GM18505 (cell line): ENCODE results near the gene RHEX.

Experiments used
- ATAC-seq: cut with Tn5 transposase; IDR thresholded peaks from one replicate; pipeline ENCODE4 v1.9.1; 2021; ENCODE audit not compliant: unreplicated experiment
- POLR2A ChIP-seq: IDR thresholded peaks from 4 replicates; pipeline ENCODE4 v1.6.1; 2011; ENCODE audit warnings: borderline replicate concordance; ENCODE audit not compliant: insufficient read depth, insufficient read length; ENCODE audit errors: extremely low read depth

Gene RHEX

GRCh38 chr1:206133751-206134415 lies 80.9 kb downstream of the RHEX start:
- no peak for TF ChIP-seq POLR2A
- no peak for ATAC-seq

DNA sequence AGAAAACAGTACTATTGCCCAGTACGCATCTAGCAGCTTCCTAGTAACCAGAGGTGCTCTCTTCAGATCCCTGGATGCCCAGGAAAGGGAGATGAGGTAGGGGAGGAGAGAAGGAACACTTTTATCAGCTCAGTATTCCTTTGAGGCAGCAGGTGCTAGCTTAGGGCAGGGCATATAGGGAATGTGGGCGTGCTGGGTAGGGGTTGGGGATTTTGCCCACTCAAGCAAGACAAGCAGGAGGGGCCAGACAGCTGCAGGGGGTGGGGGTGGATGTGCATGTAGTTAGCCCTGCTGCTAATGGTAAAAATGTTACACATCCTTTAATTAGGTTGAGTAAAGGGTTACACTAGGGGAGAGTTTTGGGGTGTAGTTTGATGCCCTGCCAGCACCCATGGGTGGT lies 82.3 kb downstream of the RHEX start:
- TF ChIP-seq POLR2A: no peak
- no peak for ATAC-seq

GRCh38 chr1:206136241-206136640 lies 83.3 kb downstream of the RHEX start:
- no peak for TF ChIP-seq POLR2A
- ATAC-seq: no peak

DNA sequence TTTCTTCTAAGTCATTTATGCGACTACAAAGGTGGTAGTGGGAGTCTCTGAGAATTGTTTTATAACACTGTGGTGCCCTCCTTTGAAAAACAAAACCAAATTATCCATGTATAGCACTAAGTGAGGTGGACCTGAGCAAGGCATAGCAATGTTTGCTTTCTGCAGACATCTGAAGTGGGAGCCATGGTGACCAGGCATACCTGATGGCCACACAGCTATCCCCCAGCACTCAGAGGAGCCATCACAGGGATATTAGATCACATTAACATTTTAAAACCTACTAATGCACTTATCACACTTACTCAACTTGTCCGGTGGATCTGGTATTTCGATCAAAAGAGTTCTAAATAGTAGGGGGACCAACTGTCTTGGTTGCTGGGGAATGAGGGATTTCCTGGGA lies 89.0 kb downstream of the RHEX start:
- no peak for ATAC-seq
- no peak for TF ChIP-seq POLR2A

GRCh38 chr1:206142770-206143169 lies 89.8 kb downstream of the RHEX start:
- no peak for TF ChIP-seq POLR2A
- no peak for ATAC-seq

DNA sequence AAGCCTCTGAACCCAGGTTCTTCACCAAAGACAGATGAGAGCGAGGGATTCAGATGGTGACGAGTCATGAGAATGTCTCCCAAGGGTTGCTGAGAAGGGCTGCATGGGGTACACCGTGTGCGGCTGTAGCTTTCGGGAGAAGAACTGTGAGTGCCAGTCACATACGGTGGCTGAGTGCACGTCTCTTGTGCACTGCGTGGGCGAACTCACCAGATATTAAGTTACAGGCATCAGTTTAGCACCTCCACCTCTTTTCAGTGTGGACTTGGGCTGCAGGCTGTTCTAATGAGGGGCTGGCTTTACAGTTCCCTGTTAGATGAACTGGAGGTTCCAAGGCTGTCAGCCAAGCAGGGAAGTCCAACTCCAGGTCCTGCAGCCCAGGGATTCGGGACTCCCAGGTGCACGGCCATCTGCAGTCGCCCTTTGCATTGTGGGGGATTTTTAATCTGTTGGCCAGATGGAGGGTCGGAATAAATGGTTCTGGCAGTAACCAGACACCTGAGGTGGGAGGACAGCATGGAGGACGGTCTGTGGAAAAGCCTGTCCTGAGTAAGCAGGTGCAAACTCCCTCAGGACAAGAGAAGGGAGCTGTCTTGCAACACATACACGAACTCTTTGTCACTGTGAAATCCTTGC lies 90.7 kb downstream of the RHEX start:
- ATAC-seq: no peak

DNA sequence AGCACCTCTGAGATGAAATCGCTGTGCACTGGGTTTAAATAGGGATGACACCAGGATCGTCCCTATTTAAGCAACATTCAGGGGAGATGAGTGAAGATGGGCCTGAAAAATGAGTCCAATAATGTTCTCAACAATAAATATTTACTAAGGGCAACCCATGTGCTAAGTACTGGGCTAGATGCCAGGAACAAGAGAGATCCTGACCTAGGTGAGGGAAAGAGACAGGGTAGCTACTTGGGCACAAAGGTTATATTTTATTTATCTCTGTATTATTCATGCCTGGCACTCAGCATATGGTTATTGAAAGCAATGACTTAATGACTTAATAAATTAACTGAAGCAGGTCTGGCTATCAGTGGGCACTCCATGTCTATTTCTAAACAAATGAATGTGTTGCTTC lies 91.6 kb downstream of the RHEX start:
- no peak for ATAC-seq
- no peak for TF ChIP-seq POLR2A

More for the DNA sequence above, 90.7 kb downstream of the RHEX start:
- no peak for TF ChIP-seq POLR2A

DNA sequence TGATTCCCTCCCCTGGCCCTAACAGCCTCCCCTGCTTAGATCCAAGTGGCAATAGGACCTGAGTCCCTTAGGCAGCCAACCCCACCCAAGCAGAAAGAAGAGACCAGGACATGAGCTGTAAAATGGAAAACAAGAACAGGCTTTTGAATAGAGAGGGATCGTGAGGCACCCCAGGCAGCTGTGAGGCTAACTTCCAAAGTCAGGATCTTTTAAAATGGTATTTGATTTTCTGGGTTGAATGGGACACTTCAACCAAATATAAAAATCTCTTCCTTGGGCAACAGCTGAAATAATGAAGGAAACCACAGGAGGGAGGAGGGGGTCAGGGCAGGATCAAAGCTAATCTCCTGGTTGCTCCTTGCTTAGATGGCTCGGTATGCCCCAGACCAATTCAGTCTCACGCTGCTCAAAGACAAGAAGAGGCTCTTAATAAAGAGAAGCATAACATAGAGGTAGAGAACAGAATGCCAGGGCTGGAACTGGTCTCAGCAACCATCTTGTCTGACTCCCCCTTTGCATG lies 92.9 kb downstream of the RHEX start:
- TF ChIP-seq POLR2A: no peak
- no peak for ATAC-seq
